ENCODE data around the gene TUBA4B. TPM values are rescaled to one million over a fixed set of nuclear protein-coding genes. Genes with fewer than 3 reads are reported as not detected.
"Not testable (repeated sequence)": the region's sequence is repeated elsewhere in the genome, so short reads cannot be mapped to it uniquely, and the experiment has no call there.

TUBA4B gene
- total RNA-seq, 4 donors from 2014 or later = not detected

DNA sequence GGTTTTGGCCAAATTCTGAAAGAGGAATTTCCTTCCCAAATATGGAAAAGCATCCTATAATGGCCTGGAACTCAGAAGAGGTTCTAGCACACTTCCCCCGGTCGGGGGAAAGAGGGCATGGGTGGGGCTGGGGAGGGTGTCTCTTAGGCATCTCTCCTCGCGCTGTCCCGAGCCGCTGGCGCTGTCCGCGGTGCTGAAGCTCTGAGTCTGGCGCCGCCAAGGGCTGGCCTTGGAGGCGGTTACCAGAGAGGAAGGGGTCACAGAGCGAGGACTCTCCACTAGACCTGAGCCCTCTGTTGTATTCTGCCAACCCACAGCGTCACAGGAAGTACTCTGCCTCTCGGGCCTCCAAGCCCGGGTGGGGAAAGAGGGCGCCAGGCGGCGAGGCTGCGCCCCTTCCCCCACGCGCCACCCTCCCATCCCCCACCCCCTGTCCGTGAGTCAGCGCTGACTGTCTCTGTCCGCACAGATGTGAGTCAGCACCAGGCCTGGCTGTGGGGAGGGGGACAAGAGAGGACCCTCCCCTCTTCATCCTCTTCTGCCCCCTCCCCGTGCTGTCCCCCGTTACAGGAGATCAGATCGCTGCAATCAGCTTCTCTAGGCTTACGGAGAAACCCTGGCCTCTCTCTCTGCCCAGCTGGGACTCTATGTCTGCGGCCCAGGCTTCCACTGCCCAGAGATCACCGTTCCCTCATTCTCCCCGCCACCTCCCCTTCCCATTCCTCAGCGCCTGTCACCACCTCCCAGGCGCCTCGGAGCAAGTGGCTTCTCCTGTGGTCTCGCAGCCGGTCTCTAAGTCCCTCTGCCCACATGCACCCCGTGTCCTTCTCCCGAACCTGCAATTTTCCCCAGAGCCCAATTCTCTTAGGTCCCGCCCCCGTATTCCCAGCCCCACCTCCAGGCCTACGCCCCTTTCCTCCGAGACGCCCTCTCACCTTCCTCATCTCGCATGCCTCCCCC lies 55.4 kb downstream of the TUBA4B start:
- TF ChIP-seq EP300 (IDR thresholded peaks at IDR 0.05) = no peak
- TF ChIP-seq, protein P1, sequence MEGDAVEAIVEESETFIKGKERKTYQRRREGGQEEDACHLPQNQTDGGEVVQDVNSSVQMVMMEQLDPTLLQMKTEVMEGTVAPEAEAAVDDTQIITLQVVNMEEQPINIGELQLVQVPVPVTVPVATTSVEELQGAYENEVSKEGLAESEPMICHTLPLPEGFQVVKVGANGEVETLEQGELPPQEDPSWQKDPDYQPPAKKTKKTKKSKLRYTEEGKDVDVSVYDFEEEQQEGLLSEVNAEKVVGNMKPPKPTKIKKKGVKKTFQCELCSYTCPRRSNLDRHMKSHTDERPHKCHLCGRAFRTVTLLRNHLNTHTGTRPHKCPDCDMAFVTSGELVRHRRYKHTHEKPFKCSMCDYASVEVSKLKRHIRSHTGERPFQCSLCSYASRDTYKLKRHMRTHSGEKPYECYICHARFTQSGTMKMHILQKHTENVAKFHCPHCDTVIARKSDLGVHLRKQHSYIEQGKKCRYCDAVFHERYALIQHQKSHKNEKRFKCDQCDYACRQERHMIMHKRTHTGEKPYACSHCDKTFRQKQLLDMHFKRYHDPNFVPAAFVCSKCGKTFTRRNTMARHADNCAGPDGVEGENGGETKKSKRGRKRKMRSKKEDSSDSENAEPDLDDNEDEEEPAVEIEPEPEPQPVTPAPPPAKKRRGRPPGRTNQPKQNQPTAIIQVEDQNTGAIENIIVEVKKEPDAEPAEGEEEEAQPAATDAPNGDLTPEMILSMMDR (IDR thresholded peaks at IDR 0.05) = no peak
- TF ChIP-seq POLR2AphosphoS5 (IDR thresholded peaks at IDR 0.05) = no peak
- H3K27ac ChIP-seq = no peak overlapping the region
- peaks cover 0 to 13% (median 0%) of the 10 kb centered on the region in 3 donors for H3K4me1 ChIP-seq
- no peaks in the 10 kb centered on the region for H3K9me3 ChIP-seq
- 3 to 5% methylated on average over 13 to 17 of the region's 45 CpGs for WGBS, 2 donors (ENCODE audit: low coverage in 1 of 2)
- H3K27me3 ChIP-seq = peaks cover 92% of the 10 kb centered on the region
- H3K36me3 ChIP-seq = no peaks in the 10 kb centered on the region
- H3K4me3 ChIP-seq = no peak overlapping the region
- peak; percentile 55 for ATAC-seq

DNA sequence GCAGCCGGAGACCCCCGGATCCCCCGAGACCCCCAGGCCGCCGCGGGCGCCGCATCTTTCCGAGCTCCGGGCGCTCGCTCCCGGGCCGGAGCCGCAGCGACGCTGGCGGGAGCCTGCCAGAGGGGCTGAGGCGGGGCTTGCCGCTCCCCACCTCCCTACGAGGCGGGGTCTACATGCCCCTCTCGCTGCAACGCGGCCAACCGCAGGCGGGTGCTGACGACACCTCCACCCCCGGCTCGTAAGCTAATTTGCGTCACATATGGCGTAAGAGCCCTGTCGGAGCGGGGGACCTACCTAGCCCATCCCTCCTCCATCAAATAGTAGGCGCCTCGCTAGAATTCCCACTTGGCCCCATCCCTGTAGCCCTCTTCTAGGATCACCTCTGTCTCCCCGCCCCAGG lies 56.2 kb downstream of the TUBA4B start, which contains the start of gene PTPRN:
TSS of gene PTPRN (minus strand) at position 124 of the 400 bp plus-strand sequence. CDS start at position 55, 69 bp downstream.
- peaks cover 0 to 13% (median 0%) of the 10 kb centered on the region in 3 donors for H3K4me1 ChIP-seq
- TF ChIP-seq POLR2A (IDR thresholded peaks at IDR 0.05) (no peak), EP300 (IDR thresholded peaks at IDR 0.05) (no peak), POLR2AphosphoS5 (IDR thresholded peaks at IDR 0.05) (no peak)
- TF ChIP-seq, protein P1 (IDR thresholded peaks at IDR 0.05) = no peak
- H3K27ac ChIP-seq = no peak within 1 kb of the TSS
- H3K27me3 ChIP-seq = peaks cover 92% of the 10 kb centered on the region
- no peaks in the 10 kb centered on the region for H3K36me3 ChIP-seq
- no peak within 1 kb of the TSS for H3K4me3 ChIP-seq
- ATAC-seq = no peak
- H3K9me3 ChIP-seq = no peaks in the 10 kb centered on the region
- 4% methylated on average over 11 to 13 of the region's 37 CpGs for WGBS, 2 donors (ENCODE audit: low coverage in 1 of 2)

DNA sequence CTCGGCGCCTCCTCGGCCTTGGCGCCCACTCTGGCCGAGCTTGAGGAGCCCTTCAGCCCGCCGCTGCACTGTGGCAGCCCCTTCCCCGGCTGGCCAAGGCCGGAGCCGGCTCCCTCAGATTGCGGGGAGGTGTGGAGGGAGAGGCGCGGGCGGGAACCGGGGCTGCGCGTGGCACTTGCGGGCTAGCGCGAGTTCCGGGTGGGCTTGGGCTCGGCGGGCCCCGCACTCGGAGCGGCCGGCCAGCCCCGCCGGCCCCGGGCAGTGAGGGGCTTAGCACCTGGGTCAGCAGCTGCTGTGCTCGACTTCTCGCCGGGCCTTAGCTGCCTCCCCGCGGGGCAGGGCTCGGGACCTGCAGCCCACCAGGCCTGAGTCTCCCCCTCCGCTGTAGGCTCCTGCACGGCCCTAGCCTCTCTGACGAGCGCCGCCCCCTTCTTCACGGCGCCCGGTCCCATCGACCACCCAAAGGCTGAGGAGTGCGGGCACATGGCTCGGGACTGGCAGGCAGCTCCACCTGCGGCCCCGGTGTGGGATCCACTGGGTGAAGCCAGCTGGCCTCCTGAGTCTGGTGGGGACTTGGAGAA lies 59.7 kb downstream of the TUBA4B start:
- H3K36me3 ChIP-seq, ATAC-seq, H3K4me3 ChIP-seq, H3K9me3 ChIP-seq, H3K27ac ChIP-seq: not testable (repeated sequence)
- 90 to 100% methylated on average over 1 to 2 of the region's 49 CpGs for WGBS, 2 donors (ENCODE audit: low coverage in 1 of 2)
- Histone ChIP-seq H3K27me3 (peaks cover 64% of the 10 kb centered on the region), H3K4me1 (peaks cover 0 to 13% (median 0%) of the 10 kb centered on the region in 3 donors)

DNA sequence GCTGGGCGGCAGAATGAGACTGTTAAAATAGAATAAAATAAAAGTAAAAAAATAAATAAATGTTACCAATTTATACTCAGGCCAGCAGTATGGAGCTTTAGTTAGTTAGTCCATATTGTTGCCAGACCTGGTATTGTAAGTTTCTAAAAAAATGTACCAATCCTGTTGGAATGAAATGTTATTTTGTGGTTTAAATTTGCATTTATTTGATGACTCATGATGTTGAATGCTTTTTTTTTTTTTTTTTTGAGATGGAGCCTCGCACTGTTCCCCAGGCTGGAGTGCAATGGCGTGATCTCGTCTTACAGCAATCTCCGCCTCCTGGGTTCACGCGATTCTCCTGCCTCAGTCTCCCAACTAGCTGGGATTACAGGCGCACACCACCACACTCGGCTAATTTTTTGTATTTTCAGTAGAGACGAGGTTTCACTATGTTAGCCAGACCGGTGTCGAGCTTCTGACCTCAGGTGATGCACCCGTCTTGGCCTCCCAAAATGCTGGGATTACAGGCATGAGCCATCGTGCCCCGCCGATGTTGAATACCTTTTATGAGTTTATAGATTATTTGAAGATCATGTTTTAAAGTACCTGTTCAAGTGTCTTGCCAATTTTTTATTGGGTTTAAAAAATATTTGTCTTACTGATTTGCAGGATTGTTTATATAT lies 61.9 kb downstream of the TUBA4B start:
- no peak for ATAC-seq
- Histone ChIP-seq H3K27me3 (peaks cover 53% of the 10 kb centered on the region), H3K36me3 (no peaks in the 10 kb centered on the region), H3K4me1 (no peaks in the 10 kb centered on the region), H3K4me3 (no peak overlapping the region), H3K9me3 (no peaks in the 10 kb centered on the region), H3K27ac (no peak overlapping the region)
- TF ChIP-seq, protein P1 (IDR thresholded peaks at IDR 0.05) = no peak
- TF ChIP-seq POLR2A (IDR thresholded peaks at IDR 0.05) (no peak), POLR2AphosphoS5 (IDR thresholded peaks at IDR 0.05) (no peak), EP300 (IDR thresholded peaks at IDR 0.05) (no peak)
- WGBS, 2 donors (ENCODE audit: low coverage in 1 of 2) = 85 to 96% methylated on average over 11 to 16 of the region's 16 CpGs

Small RNAs within 50 kb of the gene (small RNA-seq; reads per million reads assigned to genes)
- gene MIR153-1 = 0 to 1.4 (median 0.06) reads per million in 4 donors

Other genes with a start within 250 kb of the TUBA4B start
- gene CFAP65, start 211.7 kb upstream of the TUBA4B start, total RNA-seq = not detected
- gene IHH, start 192.3 kb upstream of the TUBA4B start, total RNA-seq = under 1 TPM in 1 of 4 donors, not detected in 3; 0.23 TPM
- 10 to 100 TPM; 12.8 to 25.5 (median 17.4) TPM for gene NHEJ1, start 92.4 kb upstream of the TUBA4B start, total RNA-seq
- gene SLC23A3, start 83.2 kb upstream of the TUBA4B start, total RNA-seq = 1 to 10 TPM in 1 of 4 donors, under 1 TPM in 2, not detected in 1; 0.23 to 1.1 (median 0.27) TPM
- gene CNPPD1, start 76.3 kb upstream of the TUBA4B start, total RNA-seq = 10 to 100 TPM; 50.6 to 82.0 (median 66.0) TPM
- gene RETREG2, start 75.0 kb upstream of the TUBA4B start, total RNA-seq = 10 to 100 TPM; 49.8 to 63.7 (median 57.6) TPM
- gene ZFAND2B, start 46.5 kb upstream of the TUBA4B start, total RNA-seq = 10 to 100 TPM; 34.7 to 44.5 (median 37.6) TPM
- 10 to 100 TPM; 11.4 to 19.6 (median 16.8) TPM for gene ABCB6, start 34.3 kb upstream of the TUBA4B start, total RNA-seq
- gene ATG9A, start 23.6 kb upstream of the TUBA4B start, total RNA-seq = 10 to 100 TPM; 39.8 to 82.6 (median 47.0) TPM
- 10 to 100 TPM; 24.3 to 48.4 (median 25.1) TPM for gene ANKZF1, start 23.4 kb upstream of the TUBA4B start, total RNA-seq
- 1 to 10 TPM; 5.9 to 9.7 (median 6.6) TPM for gene GLB1L, start 7.8 kb upstream of the TUBA4B start, total RNA-seq
- gene STK16, start 7.8 kb upstream of the TUBA4B start, total RNA-seq = 10 to 100 TPM; 10.2 to 14.0 (median 11.6) TPM
- gene TUBA4A, start 675 bp downstream of the TUBA4B start, total RNA-seq = 10 to 100 TPM; 33.2 to 89.3 (median 56.2) TPM
- gene DNAJB2, start 26.1 kb downstream of the TUBA4B start, total RNA-seq = 10 to 100 TPM; 45.3 to 76.1 (median 54.9) TPM
- 1 to 10 TPM in 2 of 4 donors, under 1 TPM in 1, not detected in 1; 0.58 to 3.0 (median 1.9) TPM for gene PTPRN, start 56.2 kb downstream of the TUBA4B start, total RNA-seq
- not detected for gene RESP18, start 79.5 kb downstream of the TUBA4B start, total RNA-seq
- 10 to 100 TPM; 37.8 to 76.9 (median 59.2) TPM for gene DNPEP, start 134.7 kb downstream of the TUBA4B start, total RNA-seq
- over 10,000 TPM; 10,852 to 31,720 (median 15,007) TPM for gene DES, start 165.1 kb downstream of the TUBA4B start, total RNA-seq
- gene SPEG, start 181.6 kb downstream of the TUBA4B start, total RNA-seq = 100 to 1,000 TPM in 3 of 4 donors, 10 to 100 TPM in 1; 90.2 to 307 (median 214) TPM
- gene GMPPA, start 245.6 kb downstream of the TUBA4B start, total RNA-seq = 10 to 100 TPM; 11.3 to 26.4 (median 14.2) TPM